PC-9 (cell line): ENCODE results near the gene LZIC. TPM values are rescaled to one million over a fixed set of nuclear protein-coding genes. Genes with fewer than 3 reads are reported as not detected.

Experiments used
- BruUV-seq: library from RNA; stranded (reverse); fragments of 400-500 nt; replicated peaks from 2 replicates; lab custom pipeline; 2021; lab: Mats Ljungman, UMichigan
- CTCF ChIA-PET: fragments of 300-600 bp; sonication (Branson Sonifier 250); formaldehyde crosslinking; loops from one replicate; lab custom pipeline; 2022; ENCODE audit warnings: antibody characterized with exemption; lab: Charles Lee
- POLR2A ChIA-PET: fragments of 300-600 bp; sonication (Branson Sonifier 250); formaldehyde crosslinking; loops from one replicate; lab custom pipeline; 2022; ENCODE audit warnings: antibody characterized with exemption; ENCODE audit not compliant: unreplicated experiment; lab: Charles Lee
- DNase-seq, 2 experiments: peaks; one replicate each; pipeline versions ENCODE4 v3.0.0 to v3.0.0-alpha.2; 2015 to 2022; ENCODE audit warnings: mixed read lengths in 1 of 2
- H2AFZ ChIP-seq: fragments of 200-600 bp; sonication (generic); 2 replicates; pipeline ENCODE4 v1.8.1; 2017; ENCODE audit warnings: antibody characterized with exemption
- H3F3A ChIP-seq: fragments of 200-600 bp; sonication (generic); 2 replicates; pipeline ENCODE4 v1.8.1; 2017; ENCODE audit warnings: antibody characterized with exemption, mild to moderate bottlenecking, low read depth; ENCODE audit not compliant: insufficient read depth
- H3K27ac ChIP-seq: fragments of 200-600 bp; sonication (generic); 2 replicates; pipeline ENCODE4 v1.6.1; 2016; ENCODE audit warnings: mixed run types
- H3K27me3 ChIP-seq: fragments of 200-600 bp; sonication (generic); 2 replicates; pipeline ENCODE4 v1.6.1; 2016; ENCODE audit warnings: low read depth, mixed run types; ENCODE audit not compliant: insufficient read depth
- H3K36me3 ChIP-seq: fragments of 200-600 bp; sonication (generic); 2 replicates; pipeline ENCODE4 v1.6.1; 2016; ENCODE audit warnings: low read depth, mixed run types
- H3K4me1 ChIP-seq: fragments of 200-600 bp; sonication (generic); replicated peaks from 2 replicates; pipeline ENCODE4 v1.6.1; 2016; ENCODE audit warnings: mixed run types; ENCODE audit not compliant: insufficient read depth
- H3K4me2 ChIP-seq: fragments of 200-600 bp; sonication (generic); 2 replicates; pipeline ENCODE4 v1.6.1; 2017; ENCODE audit warnings: mixed run types
- H3K4me3 ChIP-seq: fragments of 200-600 bp; sonication (generic); 2 replicates; pipeline ENCODE4 v1.6.1; 2016; ENCODE audit warnings: mixed run types
- H3K79me2 ChIP-seq: fragments of 200-600 bp; sonication (generic); 2 replicates; pipeline ENCODE4 v1.6.1; 2017; ENCODE audit warnings: low read depth, mixed run types
- H3K9me2 ChIP-seq: fragments of 200-600 bp; sonication (generic); 2 replicates; pipeline ENCODE4 v1.8.1; 2017; ENCODE audit warnings: mild to moderate bottlenecking; ENCODE audit not compliant: insufficient read depth
- H3K9me3 ChIP-seq: fragments of 200-600 bp; sonication (generic); 2 replicates; pipeline ENCODE4 v1.8.1; 2016; ENCODE audit warnings: low read depth; ENCODE audit not compliant: insufficient read depth
- H4K20me1 ChIP-seq: fragments of 200-600 bp; sonication (generic); 2 replicates; pipeline ENCODE4 v1.8.1; 2017; ENCODE audit not compliant: insufficient read depth
- CTCF ChIP-seq: fragments of 200-600 bp; sonication (generic); conservative IDR thresholded peaks from 2 replicates; pipeline ENCODE4 v1.6.1; 2017; ENCODE audit warnings: mixed run types, antibody characterized with exemption, mild to moderate bottlenecking, moderate library complexity
- EZH2 ChIP-seq: fragments of 200-600 bp; sonication (generic); IDR thresholded peaks from 2 replicates; pipeline ENCODE4 v1.8.0; 2017; ENCODE audit warnings: antibody characterized with exemption, low read depth
- intact Hi-C: fragments of 100-400 bp; cut with micrococcal nuclease; formaldehyde crosslinking; loops from one replicate; pipeline ENCODE4 v1.10.0; 2022; ENCODE audit not compliant: unreplicated experiment
- total RNA-seq: library from RNA; stranded (reverse); gene quantifications from 2 replicates; pipeline ENCODE4 v1.2.3, GENCODE V29; 2021

The LZIC gene
- total RNA-seq, 1 experiment from 2014 or later: 27.4 TPM

- Histone ChIP-seq H3K79me2 (peaks cover 14% of the 10 kb centered on the region; the same call in 1 of the 2 replicates), H2AFZ (no peak overlapping the region), H4K20me1 (no peaks in the 10 kb centered on the region), H3K4me2 (no peak overlapping the region), H3F3A (peaks cover 27% of the 10 kb centered on the region; the same call in 1 of the 2 replicates), H3K4me3 (no peak overlapping the region), H3K4me1 (peaks cover 37% of the 10 kb centered on the region), H3K9me3 (no peaks in the 10 kb centered on the region), H3K36me3 (no peaks in the 10 kb centered on the region), H3K27me3 (no peaks in the 10 kb centered on the region), H3K27ac (no peak overlapping the region), H3K9me2 (no peaks in the 10 kb centered on the region)
- no TSS peak for BruUV-seq
- intact Hi-C loops: no loop called here
- ChIA-PET POLR2A (interaction anchor here (0.7 kb wide), 1 partner anchor 14 kb away, joined by 10 read pairs; no protein-coding TSS in a partner anchor), CTCF (interaction anchor here (0.7 kb wide), 1 partner anchor 12 kb away, joined by 3 read pairs; no protein-coding TSS in a partner anchor)
- no peak for DNase-seq
- TF ChIP-seq CTCF (no peak), EZH2 (no peak)
Measured at GRCh38 chr1:9887070-9887469, 56.1 kb downstream of the LZIC start.

GRCh38 chr1:9886092-9886742 is 57.0 kb downstream of the LZIC start:
- intact Hi-C loops: no loop called here
- Histone ChIP-seq H3K4me3 (no peak overlapping the region), H3F3A (peaks cover 28% of the 10 kb centered on the region; the same call in 1 of the 2 replicates), H3K27me3 (no peaks in the 10 kb centered on the region), H3K4me2 (no peak overlapping the region), H4K20me1 (no peaks in the 10 kb centered on the region), H3K9me2 (no peaks in the 10 kb centered on the region), H3K36me3 (no peaks in the 10 kb centered on the region), H2AFZ (no peak overlapping the region), H3K79me2 (peaks cover 12% of the 10 kb centered on the region; the same call in 1 of the 2 replicates), H3K4me1 (peaks cover 37% of the 10 kb centered on the region), H3K9me3 (no peaks in the 10 kb centered on the region), H3K27ac (no peak overlapping the region)
- ChIA-PET CTCF (no interaction called here), POLR2A (no interaction called here)
- no peak for DNase-seq
- no TSS peak for BruUV-seq
- TF ChIP-seq CTCF (no peak), EZH2 (no peak)

- Histone ChIP-seq H3K27ac (no peak overlapping the region), H3K9me3 (no peaks in the 10 kb centered on the region), H4K20me1 (no peaks in the 10 kb centered on the region), H3K36me3 (no peaks in the 10 kb centered on the region), H3F3A (peaks cover 17% of the 10 kb centered on the region; the same call in 1 of the 2 replicates), H3K79me2 (0 out of 2 replicates have a peak, but pooled peaks cover 8% of the 10 kb centered on the region), H3K9me2 (no peaks in the 10 kb centered on the region), H3K4me3 (no peak overlapping the region), H3K4me2 (no peak overlapping the region), H2AFZ (no peak overlapping the region), H3K27me3 (no peaks in the 10 kb centered on the region), H3K4me1 (peaks cover 24% of the 10 kb centered on the region)
- no TSS peak for BruUV-seq
- ChIA-PET POLR2A (no interaction called here), CTCF (interaction anchor here (0.9 kb wide), 1 partner anchor 9 kb away, joined by 3 read pairs; no protein-coding TSS in a partner anchor)
- no peak for DNase-seq
- intact Hi-C loops: no loop called here
- TF ChIP-seq EZH2: no peak
- TF ChIP-seq CTCF: no peak
Measured at GRCh38 chr1:9884805-9885204, 58.4 kb downstream of the LZIC start.
